C1 segment of cervical spinal cord (tissue), 14 donors: ENCODE data around the gene PDLIM1.

ENCODE experiments used
- DNase-seq, 14 donors: peaks; one replicate each; lab custom pipeline; 2025; lab: John Stamatoyannopoulos, UW

Gene PDLIM1

GRCh38 chr10:95289003-95289920 lies 1.5 kb downstream of the PDLIM1 start:
- no peak for DNase-seq

DNA sequence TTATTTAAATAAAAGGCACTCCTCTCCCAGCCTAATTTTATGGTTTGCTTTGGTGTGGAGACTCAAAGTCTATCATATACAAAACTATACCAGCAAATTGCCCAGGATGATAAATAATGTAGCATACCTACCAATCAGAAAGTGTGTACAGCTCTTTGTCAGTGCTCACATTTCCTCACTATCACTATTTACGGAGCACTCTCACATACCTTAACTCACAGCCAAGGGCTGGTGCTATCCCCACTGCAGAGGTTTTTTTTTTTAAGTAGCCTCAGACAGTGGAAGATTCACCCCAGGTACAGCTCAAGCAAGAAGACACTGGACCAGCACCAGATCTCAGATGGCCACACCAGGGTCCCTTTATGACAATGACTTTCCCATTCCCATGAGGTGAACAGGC lies 2.5 kb downstream of the PDLIM1 start:
- no peak for DNase-seq

- no peak for DNase-seq
Measured at GRCh38 chr10:95287281-95287680, 3.5 kb downstream of the PDLIM1 start.

GRCh38 chr10:95286707-95287106 lies 4.1 kb downstream of the PDLIM1 start:
- no peak for DNase-seq

DNA sequence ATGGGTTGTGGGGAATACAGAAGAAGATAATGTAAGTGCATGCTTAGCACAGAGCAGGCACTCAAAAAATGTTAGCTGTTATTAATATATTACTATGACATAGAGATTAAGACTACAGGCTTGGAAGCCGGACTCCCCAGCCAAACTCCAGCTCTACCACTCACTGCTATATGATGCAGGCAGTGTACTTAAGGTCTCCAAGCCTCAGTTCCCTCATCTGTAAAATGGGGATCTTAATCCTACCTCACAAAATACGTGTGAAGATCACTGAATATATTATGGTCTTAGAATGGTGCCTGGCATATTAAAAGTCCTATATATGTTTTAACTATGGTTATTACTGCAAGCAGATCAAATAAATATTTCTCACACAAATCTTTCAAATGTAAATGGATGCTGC lies 5.2 kb downstream of the PDLIM1 start:
- DNase-seq: no peak

GRCh38 chr10:95284807-95285206 lies 6.0 kb downstream of the PDLIM1 start:
- no peak for DNase-seq

DNA sequence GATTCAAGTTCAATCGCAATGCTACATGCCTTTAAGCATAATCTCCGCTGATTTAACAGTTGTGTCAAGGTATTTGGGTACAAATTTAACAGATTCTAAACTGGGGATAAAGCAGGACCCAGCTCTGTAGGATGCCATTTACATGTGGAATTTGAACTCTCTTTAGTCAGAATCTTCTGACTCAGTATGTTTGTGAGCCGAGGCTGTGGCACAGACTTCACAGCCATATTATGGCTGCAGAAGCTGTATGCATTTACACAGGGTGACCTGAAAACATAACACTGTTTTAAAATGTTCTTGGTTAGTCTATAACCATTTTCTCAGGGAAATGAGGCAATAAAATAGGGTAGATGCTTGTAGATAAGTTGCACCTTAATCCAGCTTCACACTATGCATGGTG lies 8.7 kb downstream of the PDLIM1 start:
- DNase-seq: no peak

DNA sequence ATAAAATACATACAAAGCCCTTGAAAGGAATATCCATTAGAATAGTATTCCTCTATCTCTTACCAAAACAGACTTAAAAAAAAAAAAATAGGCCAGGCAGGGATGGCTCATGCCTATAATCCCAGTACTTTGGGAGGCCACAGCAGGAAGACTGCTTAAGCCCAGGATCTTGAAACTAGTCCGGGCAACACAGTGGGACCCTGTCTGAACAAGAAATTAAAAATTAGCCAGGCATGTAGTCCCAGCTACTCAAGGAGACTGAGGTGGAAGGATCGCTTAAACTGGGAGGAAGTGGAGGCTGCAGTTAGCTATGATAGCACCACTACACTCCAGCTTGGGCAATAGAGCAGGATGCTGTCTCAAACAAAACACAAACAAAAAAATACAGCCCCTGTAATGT lies 9.6 kb downstream of the PDLIM1 start:
- DNase-seq: no peak

DNA sequence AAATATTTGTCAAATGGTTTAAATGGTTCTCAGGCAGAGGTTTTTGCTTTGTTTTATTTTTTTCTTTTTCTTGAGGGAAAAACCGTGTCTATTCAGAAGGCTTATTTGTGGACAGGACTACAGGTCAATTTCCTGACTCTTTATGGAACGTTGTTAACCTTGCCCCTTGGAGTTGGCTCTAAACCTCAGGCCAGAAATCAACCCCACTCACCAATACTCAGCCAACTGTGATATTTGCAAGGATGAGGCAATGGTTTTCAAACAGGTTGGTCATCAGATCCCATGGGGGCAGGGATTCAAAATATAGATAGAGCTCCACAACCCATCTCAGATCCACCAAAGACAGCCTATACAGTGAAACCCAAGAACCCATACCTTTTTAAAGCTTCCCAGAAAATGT lies 10.2 kb downstream of the PDLIM1 start:
- no peak for DNase-seq

GRCh38 chr10:95279042-95279820 lies 11.6 kb downstream of the PDLIM1 start:
- DNase-seq: no peak

DNA sequence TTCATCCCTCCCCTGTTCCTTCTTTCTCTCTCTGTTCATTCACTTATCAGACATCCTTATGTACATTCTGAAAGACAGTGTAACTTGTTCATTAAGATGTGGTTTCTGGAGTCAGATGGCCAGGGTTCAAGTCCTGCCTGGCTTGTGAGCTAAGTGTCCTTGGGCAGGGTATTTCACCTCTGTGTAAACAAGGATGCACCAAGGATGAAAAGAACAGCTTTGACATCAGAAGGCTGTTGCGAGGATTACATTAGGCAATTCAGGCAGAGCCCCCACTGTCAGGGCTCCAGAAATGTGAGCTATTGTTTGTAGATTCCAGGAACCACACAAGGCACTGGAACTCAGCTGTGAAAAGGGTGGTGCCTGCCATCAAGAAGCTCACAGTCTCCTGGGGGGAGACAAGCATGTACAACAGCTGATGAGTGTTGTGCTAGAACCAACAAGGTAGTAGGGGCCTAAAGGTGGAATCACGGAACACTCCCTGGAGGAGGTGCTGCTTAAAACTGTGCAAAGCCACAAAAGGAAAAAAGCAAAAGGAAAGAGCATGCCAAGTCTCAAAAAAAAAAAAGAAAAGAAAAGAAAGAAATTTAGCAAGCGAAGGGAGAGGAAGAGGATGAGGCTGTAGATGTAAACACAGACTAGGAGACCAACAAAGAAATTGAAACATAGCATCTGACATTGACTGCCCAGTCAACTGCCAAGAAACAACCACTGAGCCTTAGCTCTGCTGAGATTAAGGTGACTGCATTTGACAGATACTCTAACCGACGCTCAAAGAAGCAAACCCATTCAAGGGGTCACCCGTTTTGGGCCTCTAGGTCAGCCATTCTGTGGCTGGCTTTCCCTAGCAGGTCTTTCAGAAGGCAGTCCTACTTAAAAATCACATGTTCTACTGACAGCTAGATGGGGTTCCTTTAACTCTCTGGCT lies 12.5 kb downstream of the PDLIM1 start:
- no peak for DNase-seq

- no peak for DNase-seq
Measured at GRCh38 chr10:95277614-95278013, 13.2 kb downstream of the PDLIM1 start.

DNA sequence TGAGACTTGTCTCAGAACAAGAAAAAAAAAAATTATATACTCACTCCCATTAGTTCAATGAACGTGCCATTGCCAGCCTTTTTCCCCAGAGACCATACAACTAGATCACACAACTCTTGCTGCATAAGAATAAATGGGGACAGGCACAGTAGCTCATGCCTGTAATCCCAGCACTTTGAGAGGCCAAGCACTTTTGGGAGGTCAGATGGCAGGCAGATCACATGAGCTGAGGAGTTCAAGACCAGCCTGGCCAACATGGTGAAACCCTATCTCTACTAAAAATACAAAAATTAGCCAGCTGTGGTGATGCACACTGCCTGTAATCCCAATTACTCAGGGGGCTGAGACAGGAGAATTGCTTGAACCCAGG lies 13.6 kb downstream of the PDLIM1 start:
- no peak for DNase-seq

DNA sequence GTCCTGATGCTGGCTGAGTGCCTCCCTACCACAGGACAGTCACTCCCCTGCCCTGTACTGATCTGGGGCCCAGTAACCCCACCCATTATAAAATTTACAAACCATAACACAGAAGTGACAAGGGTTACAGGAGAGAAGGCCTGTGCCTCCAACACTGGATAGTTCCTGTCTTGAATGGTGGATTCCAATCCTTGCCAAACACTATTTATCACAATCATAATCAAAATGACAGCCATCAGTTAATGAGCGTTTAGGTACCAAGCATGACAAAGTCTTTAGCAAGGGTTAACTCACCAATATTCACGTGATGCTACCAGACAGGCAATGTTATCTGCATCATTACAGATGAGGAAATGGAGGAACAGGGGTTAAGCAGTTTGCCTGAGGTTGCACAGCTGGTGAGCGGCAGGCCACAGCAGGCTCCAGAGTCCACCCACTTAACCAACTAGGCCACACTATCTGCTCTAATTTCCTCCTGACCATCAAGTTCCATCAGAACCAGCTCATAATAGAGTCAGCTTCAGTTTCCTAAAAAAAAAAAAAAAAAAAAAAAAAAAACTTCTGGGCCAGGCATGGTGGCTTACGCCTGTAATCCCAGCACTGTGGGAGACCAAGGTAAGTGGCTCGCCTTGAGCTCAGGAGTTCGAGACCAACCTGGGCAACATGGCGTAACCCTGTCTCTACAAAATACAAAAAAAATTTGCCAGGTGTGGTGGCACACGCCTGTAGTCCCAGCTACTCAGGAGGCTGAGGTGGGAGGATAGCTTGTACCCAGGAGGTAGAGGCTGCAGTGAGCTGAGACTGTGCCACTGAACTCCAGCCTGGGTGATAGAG lies 14.2 kb downstream of the PDLIM1 start:
- no peak for DNase-seq

- no peak for DNase-seq
Measured at GRCh38 chr10:95275726-95276366, 15.0 kb downstream of the PDLIM1 start.

- DNase-seq: no peak
Measured at GRCh38 chr10:95273393-95274312, 17.1 kb downstream of the PDLIM1 start.

DNA sequence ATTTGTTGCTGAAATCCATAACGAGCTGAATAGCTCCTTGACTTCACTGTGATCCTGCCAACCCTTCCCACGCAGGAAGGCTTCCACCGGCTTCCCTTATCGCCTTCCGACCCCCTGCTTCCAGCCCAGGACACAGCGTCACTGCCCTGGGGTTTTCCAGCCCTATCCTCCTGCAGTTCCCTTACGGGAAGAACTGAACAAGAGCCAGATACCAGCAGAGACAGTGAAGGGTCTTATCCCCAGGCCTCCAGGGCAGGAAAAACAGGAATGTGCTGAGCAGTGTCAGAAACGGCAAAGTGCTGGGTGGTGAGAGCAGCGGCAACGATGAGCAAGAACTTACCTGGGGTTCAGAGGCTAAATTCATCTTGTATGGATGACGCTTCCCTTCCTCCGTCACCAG lies 22.4 kb downstream of the PDLIM1 start:
- no peak for DNase-seq

- no peak for DNase-seq
Measured at GRCh38 chr10:95267251-95267650, 23.6 kb downstream of the PDLIM1 start.

DNA sequence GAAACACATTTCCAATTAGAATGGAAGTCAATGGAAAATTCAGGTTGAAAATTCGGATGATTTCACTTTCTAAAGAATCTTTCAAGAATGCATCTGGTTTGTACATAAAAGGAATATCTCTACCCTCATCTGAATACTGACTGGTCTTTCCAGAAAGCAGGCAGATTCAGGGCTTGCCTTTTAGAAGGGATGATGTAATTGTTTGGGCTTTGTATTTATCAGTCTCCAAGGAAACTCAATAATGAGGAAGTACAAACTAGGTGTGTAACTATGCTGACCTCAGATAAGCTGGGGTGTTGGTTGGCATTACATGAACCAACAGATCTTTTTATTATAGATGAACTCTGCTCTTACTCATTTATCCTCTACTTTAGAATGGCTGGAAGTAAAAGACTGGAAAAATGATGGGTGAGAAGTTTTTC lies 24.1 kb downstream of the PDLIM1 start:
- no peak for DNase-seq
